ENCODE measurements around the gene FAM131A. TPM values are rescaled to one million over a fixed set of nuclear protein-coding genes. Genes with fewer than 3 reads are reported as not detected.

The FAM131A gene
- polyA plus RNA-seq, 1 donor (not counting 4 experiments of a cell fraction or from before 2014, with no cell fraction given), result 10.8 TPM

DNA sequence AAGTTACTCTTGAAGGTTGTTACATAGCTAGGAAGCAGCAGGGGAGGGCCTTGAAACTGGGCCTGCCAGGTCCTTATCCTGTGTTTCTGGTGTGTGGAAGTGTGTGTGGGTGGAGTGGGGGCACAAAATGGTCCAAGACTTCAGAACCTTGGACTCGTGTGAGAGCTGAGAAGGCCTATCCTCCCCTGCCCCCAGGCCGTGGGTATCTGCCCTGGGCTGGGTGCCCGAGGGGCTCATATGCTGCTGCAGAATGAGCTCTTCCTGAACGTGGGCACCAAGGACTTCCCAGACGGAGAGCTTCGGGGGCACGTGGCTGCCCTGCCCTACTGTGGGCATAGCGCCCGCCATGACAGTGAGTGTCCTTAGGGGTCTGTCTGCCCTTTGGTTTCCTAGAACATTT, 46.9 kb downstream of the FAM131A start:
- H3K27me3 ChIP-seq (ENCODE audit: control insufficient read depth, extremely low read depth, insufficient read depth, low read length), result peaks cover 39% of the 10 kb centered on the region
- FAIRE-seq (no peak), DNase-seq (ENCODE audit: low read depth, low spot score) (no peak)
- no peaks in the 10 kb centered on the region for H4K20me1 ChIP-seq (ENCODE audit: control insufficient read depth, extremely low read depth, insufficient read depth, low read length)
- no peak overlapping the region for H3K9ac ChIP-seq (ENCODE audit: control insufficient read depth, extremely low read depth, insufficient read depth, low read length)
- dilution Hi-C loops (cut with MboI; ENCODE audit: extremely low pct_ligation_motif_present, low sequenced_read_pairs), result no loop called here
- H3K36me3 ChIP-seq (ENCODE audit: control insufficient read depth in 2 of 2, extremely low read depth in 1 of 2, insufficient read depth in 2 of 2, low read length in 2 of 2), result no peaks in the 10 kb centered on the region
- no peak overlapping the region for H2AFZ ChIP-seq (ENCODE audit: control insufficient read depth, low read length)
- TF ChIP-seq EZH2 (IDR thresholded peaks at IDR 0.05; ENCODE audit: low read length), result no peak
- TF ChIP-seq, protein P1, sequence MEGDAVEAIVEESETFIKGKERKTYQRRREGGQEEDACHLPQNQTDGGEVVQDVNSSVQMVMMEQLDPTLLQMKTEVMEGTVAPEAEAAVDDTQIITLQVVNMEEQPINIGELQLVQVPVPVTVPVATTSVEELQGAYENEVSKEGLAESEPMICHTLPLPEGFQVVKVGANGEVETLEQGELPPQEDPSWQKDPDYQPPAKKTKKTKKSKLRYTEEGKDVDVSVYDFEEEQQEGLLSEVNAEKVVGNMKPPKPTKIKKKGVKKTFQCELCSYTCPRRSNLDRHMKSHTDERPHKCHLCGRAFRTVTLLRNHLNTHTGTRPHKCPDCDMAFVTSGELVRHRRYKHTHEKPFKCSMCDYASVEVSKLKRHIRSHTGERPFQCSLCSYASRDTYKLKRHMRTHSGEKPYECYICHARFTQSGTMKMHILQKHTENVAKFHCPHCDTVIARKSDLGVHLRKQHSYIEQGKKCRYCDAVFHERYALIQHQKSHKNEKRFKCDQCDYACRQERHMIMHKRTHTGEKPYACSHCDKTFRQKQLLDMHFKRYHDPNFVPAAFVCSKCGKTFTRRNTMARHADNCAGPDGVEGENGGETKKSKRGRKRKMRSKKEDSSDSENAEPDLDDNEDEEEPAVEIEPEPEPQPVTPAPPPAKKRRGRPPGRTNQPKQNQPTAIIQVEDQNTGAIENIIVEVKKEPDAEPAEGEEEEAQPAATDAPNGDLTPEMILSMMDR (optimal IDR thresholded peaks at IDR 0.05 in 1 of 3, IDR thresholded peaks at IDR 0.05 in 1 of 3, conservative IDR thresholded peaks at IDR 0.05 in 1 of 3; ENCODE audit: extremely low read depth in 1 of 3, insufficient read depth in 2 of 3, low read length in 3 of 3), result no peak
- H3K9me3 ChIP-seq (ENCODE audit: control insufficient read depth, low read depth, low read length), result no peaks in the 10 kb centered on the region
- H3K79me2 ChIP-seq (ENCODE audit: control insufficient read depth, insufficient read depth, low read length), result no peaks in the 10 kb centered on the region
- H3K9me1 ChIP-seq (ENCODE audit: control insufficient read depth, extremely low read depth, insufficient read depth, low read length), result no peaks in the 10 kb centered on the region
- H3K4me3 ChIP-seq (ENCODE audit: control insufficient read depth in 2 of 3, extremely low read depth in 1 of 3, insufficient read depth in 2 of 3, low read depth in 1 of 3, low read length in 3 of 3), result no peak overlapping the region
- H3K4me2 ChIP-seq (ENCODE audit: control insufficient read depth, extremely low read depth, insufficient read depth, low read depth, low read length), result no peak overlapping the region
- H3K4me1 ChIP-seq (ENCODE audit: control insufficient read depth, extremely low read depth, insufficient read depth, low read length), result no peaks in the 10 kb centered on the region
- H3K27ac ChIP-seq (ENCODE audit: control insufficient read depth, insufficient read depth, low read length), result no peak overlapping the region

GRCh38 chr3:184384856-184385422, 47.5 kb downstream of the FAM131A start:
- Histone ChIP-seq H3K36me3 (ENCODE audit: control insufficient read depth in 2 of 2, extremely low read depth in 1 of 2, insufficient read depth in 2 of 2, low read length in 2 of 2) (no peaks in the 10 kb centered on the region), H3K4me3 (ENCODE audit: control insufficient read depth in 2 of 3, extremely low read depth in 1 of 3, insufficient read depth in 2 of 3, low read depth in 1 of 3, low read length in 3 of 3) (no peak overlapping the region), H2AFZ (ENCODE audit: control insufficient read depth, low read length) (no peak overlapping the region), H3K27me3 (ENCODE audit: control insufficient read depth, extremely low read depth, insufficient read depth, low read length) (peaks cover 36% of the 10 kb centered on the region), H3K9me3 (ENCODE audit: control insufficient read depth, low read depth, low read length) (no peaks in the 10 kb centered on the region), H3K79me2 (ENCODE audit: control insufficient read depth, insufficient read depth, low read length) (no peaks in the 10 kb centered on the region), H3K9ac (ENCODE audit: control insufficient read depth, extremely low read depth, insufficient read depth, low read length) (no peak overlapping the region), H4K20me1 (ENCODE audit: control insufficient read depth, extremely low read depth, insufficient read depth, low read length) (no peaks in the 10 kb centered on the region), H3K27ac (ENCODE audit: control insufficient read depth, insufficient read depth, low read length) (no peak overlapping the region), H3K4me1 (ENCODE audit: control insufficient read depth, extremely low read depth, insufficient read depth, low read length) (no peaks in the 10 kb centered on the region), H3K9me1 (ENCODE audit: control insufficient read depth, extremely low read depth, insufficient read depth, low read length) (no peaks in the 10 kb centered on the region), H3K4me2 (ENCODE audit: control insufficient read depth, extremely low read depth, insufficient read depth, low read depth, low read length) (no peak overlapping the region)
- dilution Hi-C loops (cut with MboI; ENCODE audit: extremely low pct_ligation_motif_present, low sequenced_read_pairs), result no loop called here
- FAIRE-seq, result no peak
- TF ChIP-seq, protein P1 (optimal IDR thresholded peaks at IDR 0.05 in 1 of 3, IDR thresholded peaks at IDR 0.05 in 1 of 3, conservative IDR thresholded peaks at IDR 0.05 in 1 of 3; ENCODE audit: extremely low read depth in 1 of 3, insufficient read depth in 2 of 3, low read length in 3 of 3), result no peak
- no peak for TF ChIP-seq EZH2 (IDR thresholded peaks at IDR 0.05; ENCODE audit: low read length)
- DNase-seq (ENCODE audit: low read depth, low spot score), result no peak
